Measurements from ENCODE around the gene CEP350.
"Not testable (repeated sequence)": the region's sequence is repeated elsewhere in the genome, so short reads cannot be mapped to it uniquely, and the experiment has no call there.

The CEP350 gene

GRCh38 chr1:179950651-179951050 is 4.0 kb upstream of the CEP350 start:
- no peak for DNase-seq (ENCODE audit: low read depth, low spot score)

- DNase-seq (ENCODE audit: low read depth, low spot score), result no peak
Observed at GRCh38 chr1:179951383-179952144, 3.0 kb upstream of the CEP350 start.

- no peak for DNase-seq (ENCODE audit: low read depth, low spot score)
Observed at GRCh38 chr1:179952186-179952585, 2.4 kb upstream of the CEP350 start.

GRCh38 chr1:179953974-179954492 is 577 bp upstream of the CEP350 start:
- DNase-seq (ENCODE audit: low read depth, low spot score), result no peak

GRCh38 chr1:179955287-179955680 is 674 bp downstream of the CEP350 start:
- no peak for DNase-seq (ENCODE audit: low read depth, low spot score)

GRCh38 chr1:179955731-179956130 is 1.1 kb downstream of the CEP350 start:
- no peak for DNase-seq (ENCODE audit: low read depth, low spot score)

GRCh38 chr1:179958359-179958758 is 3.7 kb downstream of the CEP350 start:
- DNase-seq (ENCODE audit: low read depth, low spot score), result no peak

- DNase-seq (ENCODE audit: low read depth, low spot score), result not testable (repeated sequence)
Observed at GRCh38 chr1:179962168-179962567, 7.6 kb downstream of the CEP350 start.

GRCh38 chr1:179966551-179966950 is 11.9 kb downstream of the CEP350 start:
- no peak for DNase-seq (ENCODE audit: low read depth, low spot score)

- no peak for DNase-seq (ENCODE audit: low read depth, low spot score)
Observed at GRCh38 chr1:179968284-179968993, 13.8 kb downstream of the CEP350 start.

GRCh38 chr1:179968994-179969919 is 14.6 kb downstream of the CEP350 start:
- DNase-seq (ENCODE audit: low read depth, low spot score), result no peak

- DNase-seq (ENCODE audit: low read depth, low spot score), result no peak
Observed at GRCh38 chr1:179969962-179970361, 15.4 kb downstream of the CEP350 start.

GRCh38 chr1:179971563-179972496 is 17.2 kb downstream of the CEP350 start:
- no peak for DNase-seq (ENCODE audit: low read depth, low spot score)

- DNase-seq (ENCODE audit: low read depth, low spot score), result no peak
Observed at GRCh38 chr1:179973198-179974110, 18.8 kb downstream of the CEP350 start.

GRCh38 chr1:179976970-179977651 is 22.5 kb downstream of the CEP350 start:
- DNase-seq (ENCODE audit: low read depth, low spot score), result no peak

GRCh38 chr1:179978199-179979079 is 23.8 kb downstream of the CEP350 start:
- no peak for DNase-seq (ENCODE audit: low read depth, low spot score)

GRCh38 chr1:179984101-179984500 is 29.5 kb downstream of the CEP350 start:
- DNase-seq (ENCODE audit: low read depth, low spot score), result no peak

GRCh38 chr1:179984942-179985341 is 30.3 kb downstream of the CEP350 start:
- no peak for DNase-seq (ENCODE audit: low read depth, low spot score)

All from ELF-1 (cell line).